Panc1 (cell line): ENCODE results near the gene GRK3.

Source experiments
- SIN3A ChIP-seq: IDR thresholded peaks from 2 replicates; pipeline ENCODE4 v1.6.1; 2012; ENCODE audit warnings: low read depth, mild to moderate bottlenecking, low read length, moderate library complexity, borderline replicate concordance; ENCODE audit not compliant: insufficient read depth
- TCF7L2 ChIP-seq: IDR thresholded peaks from 2 replicates; pipeline ENCODE4 v1.6.1; 2011; ENCODE audit warnings: mild to moderate bottlenecking, low read depth, low read length, inconsistent platforms
- TF ChIP-seq, protein P1 (sequence below): fragments of 450-650 bp; IDR thresholded peaks from 2 replicates; pipeline ENCODE4 v1.5.1; 2017; ENCODE audit warnings: mild to moderate bottlenecking

DNA sequence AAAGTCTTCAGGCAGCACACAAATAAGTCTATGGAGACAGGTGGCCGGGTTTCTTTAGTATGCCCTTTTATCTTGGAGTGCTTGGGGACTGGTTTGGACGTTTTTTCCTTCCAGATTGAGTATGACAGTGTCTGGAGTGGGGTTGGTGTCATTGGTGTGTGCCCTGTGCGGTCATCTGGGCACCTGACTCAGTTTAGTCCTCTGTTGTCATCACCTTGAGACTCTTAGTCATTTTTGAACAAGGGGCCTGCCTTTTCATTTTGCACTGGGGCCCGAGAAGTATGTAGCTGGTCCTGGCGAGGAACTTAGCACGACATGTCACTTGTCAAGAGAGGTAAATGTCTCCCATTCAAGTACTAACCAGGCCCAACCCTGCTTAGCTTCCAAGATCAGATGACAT is 150.3 kb downstream of the GRK3 start:
- TF ChIP-seq, protein P1, sequence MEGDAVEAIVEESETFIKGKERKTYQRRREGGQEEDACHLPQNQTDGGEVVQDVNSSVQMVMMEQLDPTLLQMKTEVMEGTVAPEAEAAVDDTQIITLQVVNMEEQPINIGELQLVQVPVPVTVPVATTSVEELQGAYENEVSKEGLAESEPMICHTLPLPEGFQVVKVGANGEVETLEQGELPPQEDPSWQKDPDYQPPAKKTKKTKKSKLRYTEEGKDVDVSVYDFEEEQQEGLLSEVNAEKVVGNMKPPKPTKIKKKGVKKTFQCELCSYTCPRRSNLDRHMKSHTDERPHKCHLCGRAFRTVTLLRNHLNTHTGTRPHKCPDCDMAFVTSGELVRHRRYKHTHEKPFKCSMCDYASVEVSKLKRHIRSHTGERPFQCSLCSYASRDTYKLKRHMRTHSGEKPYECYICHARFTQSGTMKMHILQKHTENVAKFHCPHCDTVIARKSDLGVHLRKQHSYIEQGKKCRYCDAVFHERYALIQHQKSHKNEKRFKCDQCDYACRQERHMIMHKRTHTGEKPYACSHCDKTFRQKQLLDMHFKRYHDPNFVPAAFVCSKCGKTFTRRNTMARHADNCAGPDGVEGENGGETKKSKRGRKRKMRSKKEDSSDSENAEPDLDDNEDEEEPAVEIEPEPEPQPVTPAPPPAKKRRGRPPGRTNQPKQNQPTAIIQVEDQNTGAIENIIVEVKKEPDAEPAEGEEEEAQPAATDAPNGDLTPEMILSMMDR: no peak
- no peak for TF ChIP-seq TCF7L2
- TF ChIP-seq SIN3A: no peak
